ENCODE results near the gene ZNF423. TPM values are rescaled to one million over a fixed set of nuclear protein-coding genes. Genes with fewer than 3 reads are reported as not detected.

Gene ZNF423
- total and polyA plus RNA-seq, 2 of the 13 experiments (the other 11 are each of a cell fraction or from before 2014, with no cell fraction given), result 0.07 to 0.31 TPM

DNA sequence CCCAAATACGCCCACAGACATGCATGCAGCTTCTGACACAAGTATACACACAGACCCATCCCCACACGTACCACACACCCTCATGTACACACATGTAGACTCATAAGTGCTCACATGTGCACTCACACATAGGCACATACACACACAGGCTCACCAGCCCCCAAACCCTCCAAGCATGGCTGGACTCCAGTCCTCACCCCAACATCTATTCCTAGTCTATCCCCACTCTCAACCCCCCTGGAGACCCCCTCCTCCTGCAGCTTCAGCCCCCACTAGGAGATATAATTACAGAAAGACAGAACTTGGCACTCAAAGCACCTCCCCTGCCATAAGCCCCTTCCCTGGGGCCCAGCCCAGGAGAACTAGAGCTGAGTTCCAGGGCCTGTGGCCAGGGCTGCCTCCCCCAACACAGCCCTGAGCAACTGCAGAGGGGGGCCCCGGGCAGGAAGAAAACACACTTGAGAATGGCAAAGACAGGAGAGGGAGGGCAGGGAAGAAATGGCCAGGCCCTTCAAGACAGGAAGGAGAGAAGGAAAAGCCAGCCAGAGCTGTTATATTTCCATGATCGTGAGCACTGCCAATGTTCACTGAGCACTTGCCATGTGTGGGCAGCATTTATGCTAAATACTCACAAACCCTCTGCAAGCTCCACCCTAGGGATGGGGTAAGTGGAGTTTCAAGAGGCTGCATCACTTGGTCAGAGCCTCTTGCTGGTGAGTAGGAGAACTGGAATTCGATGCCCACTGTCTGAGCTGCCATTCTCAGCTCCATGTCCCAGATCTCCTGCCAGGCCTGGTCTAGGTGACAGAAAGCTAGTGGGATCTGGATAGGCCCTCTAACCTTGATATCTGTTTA is 224.5 kb downstream of the ZNF423 start:
- TF ChIP-seq JUNB (CRISPR knock-in tag; IDR thresholded peaks at IDR 0.05; ENCODE audit: borderline replicate concordance), result no peak
- TF ChIP-seq, protein P1, sequence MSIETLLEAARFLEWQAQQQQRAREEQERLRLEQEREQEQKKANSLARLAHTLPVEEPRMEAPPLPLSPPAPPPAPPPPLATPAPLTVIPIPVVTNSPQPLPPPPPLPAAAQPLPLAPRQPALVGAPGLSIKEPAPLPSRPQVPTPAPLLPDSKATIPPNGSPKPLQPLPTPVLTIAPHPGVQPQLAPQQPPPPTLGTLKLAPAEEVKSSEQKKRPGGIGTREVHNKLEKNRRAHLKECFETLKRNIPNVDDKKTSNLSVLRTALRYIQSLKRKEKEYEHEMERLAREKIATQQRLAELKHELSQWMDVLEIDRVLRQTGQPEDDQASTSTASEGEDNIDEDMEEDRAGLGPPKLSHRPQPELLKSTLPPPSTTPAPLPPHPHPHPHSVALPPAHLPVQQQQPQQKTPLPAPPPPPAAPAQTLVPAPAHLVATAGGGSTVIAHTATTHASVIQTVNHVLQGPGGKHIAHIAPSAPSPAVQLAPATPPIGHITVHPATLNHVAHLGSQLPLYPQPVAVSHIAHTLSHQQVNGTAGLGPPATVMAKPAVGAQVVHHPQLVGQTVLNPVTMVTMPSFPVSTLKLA (IDR thresholded peaks at IDR 0.05), result peak; percentile 49; the same call in 1 of the 2 replicates
- Histone ChIP-seq H3K9me3 (ENCODE audit: low read length) (peaks cover 6% of the 10 kb centered on the region; the same call in 1 of the 2 replicates), H3K27me3 (ENCODE audit: control insufficient read depth in 1 of 2, insufficient read depth in 2 of 2, low read length in 2 of 2) (peaks cover 0 to 6% of the 10 kb centered on the region in 2 experiments; a peak in 2 of 5 replicates), H4K20me1 (ENCODE audit: insufficient read depth, low read length) (no peaks in the 10 kb centered on the region), H3K79me2 (ENCODE audit: insufficient read depth, low read length) (no peaks in the 10 kb centered on the region), H3K4me3 (replicated peaks in 1 of 3; ENCODE audit: insufficient read depth in 1 of 3, low read depth in 2 of 3, low read length in 3 of 3) (no peak overlapping the region), H3K4me1 (ENCODE audit: insufficient read depth, low read length) (no peaks in the 10 kb centered on the region), H2AFZ (ENCODE audit: low read length) (no peak overlapping the region), H3K36me3 (replicated peaks in 1 of 2; ENCODE audit: control insufficient read depth in 1 of 2, insufficient read depth in 2 of 2, low read length in 2 of 2) (no peaks in the 10 kb centered on the region), H3K27ac (ENCODE audit: extremely low read length, insufficient read depth, low read length) (no peak overlapping the region), H3K9ac (ENCODE audit: insufficient read depth, low read depth, low read length) (no peak overlapping the region), H3K4me2 (ENCODE audit: low read depth, low read length) (no peak overlapping the region)
- in situ Hi-C loops (cut with HindIII; ENCODE audit: extremely low pct_ligation_motif_present, low pct_unique_long_range_greater_than_20kb), result no loop called here
- DNase-seq (ENCODE audit: low spot score), result no peak
- intact Hi-C loops (cut with micrococcal nuclease; ENCODE audit: unreplicated experiment), result no loop called here
- POLR2A ChIA-PET, result no interaction called here
- FAIRE-seq, result no peak
- WGBS (ENCODE audit: low lambda C conversion rate), result 2% methylated on average over 5 of the region's 5 CpGs
- CTCF ChIA-PET (ENCODE audit: low intra/inter-chr PET ratio, low total read pairs), result no interaction called here
- no TSS peak for BruUV-seq (replicated peaks)
- no peak; the same call in 2 of the 3 replicates for ATAC-seq

DNA sequence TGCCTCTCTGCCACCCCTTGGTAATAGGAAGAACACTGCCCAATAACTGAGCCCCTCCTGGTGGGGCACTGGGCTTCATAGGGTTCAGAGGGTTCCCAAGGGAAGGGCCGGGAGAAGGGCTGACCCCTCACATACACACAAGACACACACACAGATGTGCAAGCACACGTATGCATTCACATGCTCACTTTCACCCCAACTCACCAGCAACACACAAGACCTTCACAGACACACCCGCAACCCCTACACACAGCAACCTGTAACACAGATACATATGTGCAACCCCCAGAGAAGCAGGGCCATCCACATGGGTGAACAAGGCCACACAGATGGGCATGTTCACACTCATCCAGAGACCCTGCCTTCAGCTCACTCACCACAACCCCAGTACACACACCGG is 225.1 kb downstream of the ZNF423 start:
- Histone ChIP-seq H3K36me3 (replicated peaks in 1 of 2; ENCODE audit: control insufficient read depth in 1 of 2, insufficient read depth in 2 of 2, low read length in 2 of 2) (no peaks in the 10 kb centered on the region), H3K4me2 (ENCODE audit: low read depth, low read length) (no peak overlapping the region)
- POLR2A ChIA-PET, result no interaction called here
- TF ChIP-seq NFIB (CRISPR knock-in tag; IDR thresholded peaks at IDR 0.05; ENCODE audit: borderline replicate concordance) (no peak), KLF11 (CRISPR knock-in tag; IDR thresholded peaks at IDR 0.05) (no peak), ZNF781 (CRISPR knock-in tag; IDR thresholded peaks at IDR 0.05; ENCODE audit: borderline replicate concordance, not compliant biosample characterization) (no peak), PCBP2 (optimal IDR thresholded peaks at IDR 0.05; ENCODE audit: low read depth, low read length, poor library complexity, severe bottlenecking) (no peak)
- TF ChIP-seq, protein P2, sequence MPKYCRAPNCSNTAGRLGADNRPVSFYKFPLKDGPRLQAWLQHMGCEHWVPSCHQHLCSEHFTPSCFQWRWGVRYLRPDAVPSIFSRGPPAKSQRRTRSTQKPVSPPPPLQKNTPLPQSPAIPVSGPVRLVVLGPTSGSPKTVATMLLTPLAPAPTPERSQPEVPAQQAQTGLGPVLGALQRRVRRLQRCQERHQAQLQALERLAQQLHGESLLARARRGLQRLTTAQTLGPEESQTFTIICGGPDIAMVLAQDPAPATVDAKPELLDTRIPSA (CRISPR knock-in tag; IDR thresholded peaks at IDR 0.05; ENCODE audit: borderline replicate concordance), result no peak
- TF ChIP-seq, protein P3, sequence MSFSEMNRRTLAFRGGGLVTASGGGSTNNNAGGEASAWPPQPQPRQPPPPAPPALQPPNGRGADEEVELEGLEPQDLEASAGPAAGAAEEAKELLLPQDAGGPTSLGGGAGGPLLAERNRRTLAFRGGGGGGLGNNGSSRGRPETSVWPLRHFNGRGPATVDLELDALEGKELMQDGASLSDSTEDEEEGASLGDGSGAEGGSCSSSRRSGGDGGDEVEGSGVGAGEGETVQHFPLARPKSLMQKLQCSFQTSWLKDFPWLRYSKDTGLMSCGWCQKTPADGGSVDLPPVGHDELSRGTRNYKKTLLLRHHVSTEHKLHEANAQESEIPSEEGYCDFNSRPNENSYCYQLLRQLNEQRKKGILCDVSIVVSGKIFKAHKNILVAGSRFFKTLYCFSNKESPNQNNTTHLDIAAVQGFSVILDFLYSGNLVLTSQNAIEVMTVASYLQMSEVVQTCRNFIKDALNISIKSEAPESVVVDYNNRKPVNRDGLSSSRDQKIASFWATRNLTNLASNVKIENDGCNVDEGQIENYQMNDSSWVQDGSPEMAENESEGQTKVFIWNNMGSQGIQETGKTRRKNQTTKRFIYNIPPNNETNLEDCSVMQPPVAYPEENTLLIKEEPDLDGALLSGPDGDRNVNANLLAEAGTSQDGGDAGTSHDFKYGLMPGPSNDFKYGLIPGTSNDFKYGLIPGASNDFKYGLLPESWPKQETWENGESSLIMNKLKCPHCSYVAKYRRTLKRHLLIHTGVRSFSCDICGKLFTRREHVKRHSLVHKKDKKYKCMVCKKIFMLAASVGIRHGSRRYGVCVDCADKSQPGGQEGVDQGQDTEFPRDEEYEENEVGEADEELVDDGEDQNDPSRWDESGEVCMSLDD (CRISPR knock-in tag; IDR thresholded peaks at IDR 0.05; ENCODE audit: borderline replicate concordance), result no peak
- TF ChIP-seq, protein P4, sequence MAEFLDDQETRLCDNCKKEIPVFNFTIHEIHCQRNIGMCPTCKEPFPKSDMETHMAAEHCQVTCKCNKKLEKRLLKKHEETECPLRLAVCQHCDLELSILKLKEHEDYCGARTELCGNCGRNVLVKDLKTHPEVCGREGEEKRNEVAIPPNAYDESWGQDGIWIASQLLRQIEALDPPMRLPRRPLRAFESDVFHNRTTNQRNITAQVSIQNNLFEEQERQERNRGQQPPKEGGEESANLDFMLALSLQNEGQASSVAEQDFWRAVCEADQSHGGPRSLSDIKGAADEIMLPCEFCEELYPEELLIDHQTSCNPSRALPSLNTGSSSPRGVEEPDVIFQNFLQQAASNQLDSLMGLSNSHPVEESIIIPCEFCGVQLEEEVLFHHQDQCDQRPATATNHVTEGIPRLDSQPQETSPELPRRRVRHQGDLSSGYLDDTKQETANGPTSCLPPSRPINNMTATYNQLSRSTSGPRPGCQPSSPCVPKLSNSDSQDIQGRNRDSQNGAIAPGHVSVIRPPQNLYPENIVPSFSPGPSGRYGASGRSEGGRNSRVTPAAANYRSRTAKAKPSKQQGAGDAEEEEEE (CRISPR knock-in tag; IDR thresholded peaks at IDR 0.05; ENCODE audit: borderline replicate concordance), result no peak

More for the DNA sequence above, 225.1 kb downstream of the ZNF423 start:
- FAIRE-seq (no peak), DNase-seq (ENCODE audit: low spot score) (no peak), ATAC-seq (no peak)
- Histone ChIP-seq H3K4me1 (ENCODE audit: insufficient read depth, low read length) (no peaks in the 10 kb centered on the region), H3K9me3 (ENCODE audit: low read length) (peaks cover 6% of the 10 kb centered on the region; the same call in 1 of the 2 replicates), H3K79me2 (ENCODE audit: insufficient read depth, low read length) (no peaks in the 10 kb centered on the region), H4K20me1 (ENCODE audit: insufficient read depth, low read length) (no peaks in the 10 kb centered on the region), H2AFZ (ENCODE audit: low read length) (no peak overlapping the region), H3K9ac (ENCODE audit: insufficient read depth, low read depth, low read length) (no peak overlapping the region), H3K27ac (ENCODE audit: extremely low read length, insufficient read depth, low read length) (no peak overlapping the region), H3K27me3 (ENCODE audit: control insufficient read depth in 1 of 2, insufficient read depth in 2 of 2, low read length in 2 of 2) (peaks cover 0 to 6% of the 10 kb centered on the region in 2 experiments; a peak in 1 of 5 replicates), H3K4me3 (replicated peaks in 1 of 3; ENCODE audit: insufficient read depth in 1 of 3, low read depth in 2 of 3, low read length in 3 of 3) (no peak overlapping the region)
- intact Hi-C loops (cut with micrococcal nuclease; ENCODE audit: unreplicated experiment), result no loop called here
- no TSS peak for BruUV-seq (replicated peaks)
- in situ Hi-C loops (cut with HindIII; ENCODE audit: extremely low pct_ligation_motif_present, low pct_unique_long_range_greater_than_20kb), result no loop called here
- CTCF ChIA-PET (ENCODE audit: low intra/inter-chr PET ratio, low total read pairs), result no interaction called here
- WGBS (ENCODE audit: low lambda C conversion rate), result 18% methylated on average over 4 of the region's 4 CpGs

Data from HepG2 (cell line).